ENCODE measurements around the gene STK39.

The STK39 gene

GRCh38 chr2:168039881-168040280, 207.5 kb downstream of the STK39 start:
- no peak for DNase-seq (ENCODE audit: low read depth)
- no peak overlapping the region for H3K4me3 ChIP-seq (ENCODE audit: low read length)
- no peak for TF ChIP-seq CTCF (conservative IDR thresholded peaks at IDR 0.05; ENCODE audit: low read depth, low read length)

- TF ChIP-seq CTCF (conservative IDR thresholded peaks at IDR 0.05; ENCODE audit: low read depth, low read length): no peak
- no peak for DNase-seq (ENCODE audit: low read depth)
- no peak overlapping the region for H3K4me3 ChIP-seq (ENCODE audit: low read length)
Measured at GRCh38 chr2:168037778-168038177, 209.6 kb downstream of the STK39 start.

GRCh38 chr2:168035458-168035857, 211.9 kb downstream of the STK39 start:
- no peak for TF ChIP-seq CTCF (conservative IDR thresholded peaks at IDR 0.05; ENCODE audit: low read depth, low read length)
- H3K4me3 ChIP-seq (ENCODE audit: low read length): no peak overlapping the region
- DNase-seq (ENCODE audit: low read depth): no peak

GRCh38 chr2:168034616-168035015, 212.8 kb downstream of the STK39 start:
- DNase-seq (ENCODE audit: low read depth): no peak
- TF ChIP-seq CTCF (conservative IDR thresholded peaks at IDR 0.05; ENCODE audit: low read depth, low read length): no peak
- H3K4me3 ChIP-seq (ENCODE audit: low read length): no peak overlapping the region

GRCh38 chr2:168033966-168034365, 213.4 kb downstream of the STK39 start:
- TF ChIP-seq CTCF (conservative IDR thresholded peaks at IDR 0.05; ENCODE audit: low read depth, low read length): no peak
- DNase-seq (ENCODE audit: low read depth): no peak
- no peak overlapping the region for H3K4me3 ChIP-seq (ENCODE audit: low read length)

- TF ChIP-seq CTCF (conservative IDR thresholded peaks at IDR 0.05; ENCODE audit: low read depth, low read length): no peak
- H3K4me3 ChIP-seq (ENCODE audit: low read length): no peak overlapping the region
- DNase-seq (ENCODE audit: low read depth): no peak
Measured at GRCh38 chr2:168032091-168032490, 215.3 kb downstream of the STK39 start.

GRCh38 chr2:168030862-168031624, 216.4 kb downstream of the STK39 start:
- DNase-seq (ENCODE audit: low read depth): no peak
- H3K4me3 ChIP-seq (ENCODE audit: low read length): no peak overlapping the region
- no peak for TF ChIP-seq CTCF (conservative IDR thresholded peaks at IDR 0.05; ENCODE audit: low read depth, low read length)

Data from retinal pigment epithelial cell (primary cell).